Sigmoid colon (tissue), 7 donors: Measurements from ENCODE around the gene CR1L. TPM values are rescaled to one million over a fixed set of nuclear protein-coding genes. Genes with fewer than 3 reads are reported as not detected.
A peak's percentile ranks its signal among the peaks of the same experiment; 100 is the strongest.
"Not testable (repeated sequence)": the region's sequence is repeated elsewhere in the genome, so short reads cannot be mapped to it uniquely, and the experiment has no call there.

Source experiments
- DNase-seq: peaks from one replicate; pipeline ENCODE4 v3.0.0-alpha.2; 2019
- H3K27ac ChIP-seq, 4 donors: fragments of 200-600 bp; sonication (generic); one replicate each; pipeline ENCODE4 v1.5.1; 2016 to 2019; ENCODE audit warnings: mild to moderate bottlenecking in 1 of 4
- H3K27me3 ChIP-seq, 3 donors: fragments of 200-600 bp; sonication (generic); one replicate each; pipeline ENCODE4 v1.5.1; 2019; ENCODE audit warnings: mild to moderate bottlenecking in 1 of 3
- H3K36me3 ChIP-seq, 4 donors: fragments of 200-600 bp; sonication (generic); one replicate each; pipeline ENCODE4 v1.5.1; 2016 to 2019
- H3K4me1 ChIP-seq, 4 donors: fragments of 200-600 bp; sonication (generic); one replicate each; pipeline ENCODE4 v1.5.1; 2017 to 2019
- H3K4me3 ChIP-seq, 4 donors: fragments of 200-600 bp; sonication (generic); one replicate each; pipeline ENCODE4 v1.5.1; 2017 to 2019; ENCODE audit warnings: mild to moderate bottlenecking in 2 of 4, moderate library complexity in 1 of 4
- H3K9me3 ChIP-seq, 4 donors: fragments of 200-600 bp in 3 of 4; sonication (generic) in 3 of 4; one replicate each; pipeline versions ENCODE4 v1.5.1 to v1.6.1; 2013 to 2019
- CTCF ChIP-seq, 4 experiments: fragments of 450-650 bp in 3 of 4; fragments of 200-600 bp in 1 of 4; IDR thresholded peaks; one replicate each; pipeline ENCODE4 v1.5.1; 2016 to 2019; ENCODE audit warnings: antibody characterized with exemption in 4 of 4, mild to moderate bottlenecking in 3 of 4, moderate library complexity in 2 of 4
- EP300 ChIP-seq, 4 donors: sonication (generic); formaldehyde crosslinking; IDR thresholded peaks; one replicate each; pipeline ENCODE4 v1.6.1; 2017; ENCODE audit warnings: antibody characterized with exemption in 4 of 4
- POLR2A ChIP-seq, 2 donors: fragments of 450-650 bp; IDR thresholded peaks; one replicate each; pipeline ENCODE4 v1.6.1; 2016; ENCODE audit warnings: antibody characterized with exemption in 2 of 2, mild to moderate bottlenecking in 2 of 2, moderate library complexity in 2 of 2
- POLR2AphosphoS5 ChIP-seq, 4 donors: sonication (generic); formaldehyde crosslinking; IDR thresholded peaks; one replicate each; pipeline ENCODE4 v1.6.1; 2017; ENCODE audit warnings: antibody characterized with exemption in 4 of 4
- WGBS, 2 donors: extraction: QIAGEN DNeasy Blood & Tissue Kit; methylation state at CpG; one replicate each; pipeline ENCODE4 v1.1.7; 2013; 5-methylcytosine and 5-hydroxymethylcytosine counted together
- intact Hi-C: fragments of 100-400 bp; cut with DNase I; formaldehyde crosslinking; loops from one replicate; pipeline ENCODE4 v1.15.1; 2023
- polyA plus RNA-seq, 3 donors: library from polyadenylated mRNA; stranded (reverse); fragments of 200-250 nt; gene quantifications; one replicate each; pipeline ENCODE4 v1.2.3, GENCODE V29; 2013
- total RNA-seq, 4 donors: library from RNA; depleted of rRNA; stranded (reverse); fragments of >200 nt; gene quantifications; one replicate each; pipeline ENCODE4 v1.1.0, GENCODE V29; 2016
- donor health status: healthy with polysubstance abuse.
- donor health status: Bipolar disorder and iron deficiency.
- donor health status: healthy.

Gene CR1L
- total and polyA plus RNA-seq, 7 donors, result 0.73 TPM; not detected in 6

- intact Hi-C loops, result no loop called here
- 80 to 82% methylated on average over 11 of the region's 11 CpGs for WGBS, 2 donors
- H3K27ac ChIP-seq, result no peak overlapping the region
- no peak for DNase-seq
- H3K9me3 ChIP-seq, result no peaks in the 10 kb centered on the region
- H3K27me3 ChIP-seq, result no peaks in the 10 kb centered on the region
- H3K4me3 ChIP-seq, result no peak overlapping the region
- no peak for TF ChIP-seq EP300 (IDR thresholded peaks at IDR 0.05)
- no peak for TF ChIP-seq POLR2AphosphoS5 (IDR thresholded peaks at IDR 0.05)
- no peak for TF ChIP-seq CTCF (IDR thresholded peaks at IDR 0.05)
- TF ChIP-seq POLR2A (IDR thresholded peaks at IDR 0.05), result no peak
- no peaks in the 10 kb centered on the region for H3K4me1 ChIP-seq
- H3K36me3 ChIP-seq, result no peaks in the 10 kb centered on the region
Measured at GRCh38 chr1:207691841-207692240, 46.9 kb downstream of the CR1L start.

- H3K27me3 ChIP-seq, intact Hi-C loops, H3K9me3 ChIP-seq, DNase-seq, H3K27ac ChIP-seq, H3K4me1 ChIP-seq, H3K36me3 ChIP-seq, H3K4me3 ChIP-seq: not testable (repeated sequence)
- 82 to 88% methylated on average over 7 of the region's 7 CpGs for WGBS, 2 donors
Measured at GRCh38 chr1:207692291-207692690, 47.4 kb downstream of the CR1L start.

- intact Hi-C loops, result no loop called here
- H3K27me3 ChIP-seq, result no peaks in the 10 kb centered on the region
- no peak overlapping the region for H3K27ac ChIP-seq
- no peaks in the 10 kb centered on the region for H3K4me1 ChIP-seq
- TF ChIP-seq EP300 (IDR thresholded peaks at IDR 0.05), result no peak
- TF ChIP-seq POLR2AphosphoS5 (IDR thresholded peaks at IDR 0.05), result no peak
- no peak for TF ChIP-seq CTCF (IDR thresholded peaks at IDR 0.05)
- no peak for TF ChIP-seq POLR2A (IDR thresholded peaks at IDR 0.05)
- WGBS, 2 donors, result 84% methylated on average over 2 of the region's 2 CpGs
- H3K4me3 ChIP-seq, result no peak overlapping the region
- H3K9me3 ChIP-seq, result no peaks in the 10 kb centered on the region
- H3K36me3 ChIP-seq, result no peaks in the 10 kb centered on the region
- DNase-seq, result no peak
Measured at GRCh38 chr1:207695891-207696290, 51.0 kb downstream of the CR1L start.

- no peaks in the 10 kb centered on the region for H3K9me3 ChIP-seq
- no peaks in the 10 kb centered on the region for H3K36me3 ChIP-seq
- no peak overlapping the region for H3K4me3 ChIP-seq
- WGBS, 2 donors, result 50 to 54% methylated on average over 4 of the region's 4 CpGs
- H3K27me3 ChIP-seq, result no peaks in the 10 kb centered on the region
- no peak overlapping the region for H3K27ac ChIP-seq
- no peak for TF ChIP-seq EP300 (IDR thresholded peaks at IDR 0.05)
- TF ChIP-seq POLR2AphosphoS5 (IDR thresholded peaks at IDR 0.05), result no peak
- TF ChIP-seq CTCF (IDR thresholded peaks at IDR 0.05), result peak in 3 of 4 experiments; percentile 26 to 58 (median 29)
- TF ChIP-seq POLR2A (IDR thresholded peaks at IDR 0.05), result no peak
- intact Hi-C loops, result no loop called here
- no peak for DNase-seq
- H3K4me1 ChIP-seq, result no peaks in the 10 kb centered on the region
Measured at GRCh38 chr1:207698822-207699483, 54.0 kb downstream of the CR1L start.

GRCh38 chr1:207702317-207702716 is 57.4 kb downstream of the CR1L start:
- TF ChIP-seq CTCF (IDR thresholded peaks at IDR 0.05), result no peak
- no peak for TF ChIP-seq POLR2A (IDR thresholded peaks at IDR 0.05)
- TF ChIP-seq EP300 (IDR thresholded peaks at IDR 0.05), result no peak
- TF ChIP-seq POLR2AphosphoS5 (IDR thresholded peaks at IDR 0.05), result no peak
- Histone ChIP-seq H3K36me3 (no peaks in the 10 kb centered on the region), H3K27ac (no peak overlapping the region), H3K9me3 (no peaks in the 10 kb centered on the region), H3K4me3 (no peak overlapping the region), H3K27me3 (no peaks in the 10 kb centered on the region), H3K4me1 (no peaks in the 10 kb centered on the region)
- DNase-seq, result no peak
- intact Hi-C loops, result no loop called here
- WGBS, 2 donors, result 81 to 83% methylated on average over 1 of the region's 1 CpG
